ENCODE results near the gene SLC9A8. TPM values are rescaled to one million over a fixed set of nuclear protein-coding genes. Genes with fewer than 3 reads are reported as not detected.

The SLC9A8 gene
- total and polyA plus RNA-seq, 9 of the 15 experiments (the other 6 are each of a cell fraction or from before 2014, with no cell fraction given), result 0.56 to 9.7 (median 5.0) TPM

DNA sequence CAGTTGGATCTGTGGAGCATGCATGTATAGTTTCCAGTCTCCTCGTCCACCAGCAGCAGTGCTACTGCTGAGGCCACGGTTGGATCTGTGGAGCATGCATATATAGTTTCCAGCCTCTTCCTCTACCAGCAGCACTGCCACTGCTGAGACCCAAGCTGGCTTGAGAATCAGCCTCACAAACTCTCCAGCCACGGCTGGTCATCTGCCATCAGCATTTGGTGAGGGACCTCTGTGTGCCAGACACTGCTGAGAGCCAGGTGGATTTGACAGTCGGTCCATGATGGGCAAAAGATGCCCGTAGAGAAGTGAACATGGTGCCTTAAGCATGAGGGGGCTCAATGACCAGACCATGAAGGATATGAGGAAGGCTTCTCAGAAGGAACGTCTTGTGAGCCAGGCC, 46.4 kb downstream of the SLC9A8 start:
- WGBS (ENCODE audit: insufficient coverage, low coverage, missing lambda C conversion rate), result 80% methylated on average over 4 of the region's 6 CpGs
- H2AFZ ChIP-seq (ENCODE audit: low read depth, low read length), result no peak overlapping the region
- DNase-seq (ENCODE audit: extremely low read depth in 1 of 4, low spot score in 3 of 4), result no peak
- BruUV-seq (replicated peaks), result no TSS peak
- H3K79me2 ChIP-seq (ENCODE audit: control insufficient read depth, insufficient read depth, low read length), result no peaks in the 10 kb centered on the region
- H4K20me1 ChIP-seq (replicated peaks; ENCODE audit: control insufficient read depth, insufficient read depth, low read length), result no peaks in the 10 kb centered on the region
- in situ Hi-C loops (cut with MboI) (no loop called here), intact Hi-C loops (cut with micrococcal nuclease) (no loop called here)
- ChIA-PET CTCF (ENCODE audit: low intra/inter-chr PET ratio) (interaction anchor here (0.6 kb wide), 1 partner anchor 1512 kb away, joined by 4 read pairs; no protein-coding TSS in a partner anchor), POLR2A (interaction anchor here (0.7 to 0.8 kb wide), 2 partner anchors 13 to 136 kb away, joined by 3 read pairs; no protein-coding TSS in a partner anchor)
- peaks cover 0 to 3% of the 10 kb centered on the region in 2 experiments; a peak in 1 of 5 replicates for H3K4me1 ChIP-seq (replicated peaks in 1 of 2; ENCODE audit: control insufficient read depth in 2 of 2, insufficient read depth in 2 of 2, low read length in 2 of 2)
- no peak overlapping the region for H3K27ac ChIP-seq (ENCODE audit: extremely low read depth, low read depth, low read length)
- TF ChIP-seq, protein P1, sequence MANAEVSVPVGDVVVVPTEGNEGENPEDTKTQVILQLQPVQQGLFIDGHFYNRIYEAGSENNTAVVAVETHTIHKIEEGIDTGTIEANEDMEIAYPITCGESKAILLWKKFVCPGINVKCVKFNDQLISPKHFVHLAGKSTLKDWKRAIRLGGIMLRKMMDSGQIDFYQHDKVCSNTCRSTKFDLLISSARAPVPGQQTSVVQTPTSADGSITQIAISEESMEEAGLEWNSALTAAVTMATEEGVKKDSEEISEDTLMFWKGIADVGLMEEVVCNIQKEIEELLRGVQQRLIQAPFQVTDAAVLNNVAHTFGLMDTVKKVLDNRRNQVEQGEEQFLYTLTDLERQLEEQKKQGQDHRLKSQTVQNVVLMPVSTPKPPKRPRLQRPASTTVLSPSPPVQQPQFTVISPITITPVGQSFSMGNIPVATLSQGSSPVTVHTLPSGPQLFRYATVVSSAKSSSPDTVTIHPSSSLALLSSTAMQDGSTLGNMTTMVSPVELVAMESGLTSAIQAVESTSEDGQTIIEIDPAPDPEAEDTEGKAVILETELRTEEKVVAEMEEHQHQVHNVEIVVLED (CRISPR knock-in tag; IDR thresholded peaks at IDR 0.05), result no peak
- TF ChIP-seq PHF8 (IDR thresholded peaks at IDR 0.05; ENCODE audit: borderline replicate concordance, low read length) (no peak), TAF1 (IDR thresholded peaks at IDR 0.05; ENCODE audit: control insufficient read depth, extremely low read depth, insufficient read depth, low read length, severe bottlenecking) (no peak), SP1 (CRISPR knock-in tag; IDR thresholded peaks at IDR 0.05) (no peak), SIN3B (IDR thresholded peaks at IDR 0.05; ENCODE audit: low read depth) (no peak), DPF2 (IDR thresholded peaks at IDR 0.05) (no peak), TCF7L2 (IDR thresholded peaks at IDR 0.05; ENCODE audit: low read depth, low read length) (no peak), BRD9 (IDR thresholded peaks at IDR 0.05; ENCODE audit: low read depth, partially characterized antibody) (no peak), BCOR (IDR thresholded peaks at IDR 0.05) (no peak), HOXB6 (CRISPR knock-in tag; IDR thresholded peaks at IDR 0.05; ENCODE audit: borderline replicate concordance) (no peak), HMGN3 (IDR thresholded peaks at IDR 0.05; ENCODE audit: borderline replicate concordance, extremely low read depth, insufficient read length, low read depth, low read length) (no peak), CLOCK (CRISPR knock-in tag; IDR thresholded peaks at IDR 0.05; ENCODE audit: borderline replicate concordance) (no peak), ZBTB12 (CRISPR knock-in tag; IDR thresholded peaks at IDR 0.05) (no peak), RBM22 (IDR thresholded peaks at IDR 0.05; ENCODE audit: low read depth, low read length, poor library complexity, severe bottlenecking) (no peak), NCOA2 (IDR thresholded peaks at IDR 0.05; ENCODE audit: partially characterized antibody in 2 of 2) (no peak), SRSF9 (IDR thresholded peaks at IDR 0.05; ENCODE audit: borderline replicate concordance, low read depth, low read length) (no peak), SMARCB1 (IDR thresholded peaks at IDR 0.05; ENCODE audit: insufficient read length, low read depth) (no peak)
- no peaks in the 10 kb centered on the region for H3K9me3 ChIP-seq (replicated peaks; ENCODE audit: control insufficient read depth, insufficient read depth, low read depth, low read length)
- H3K36me3 ChIP-seq (ENCODE audit: control insufficient read depth, insufficient read depth, low read length), result peaks cover 34% of the 10 kb centered on the region; the same call in 2 of the 3 replicates
- no peaks in the 10 kb centered on the region for H3K9me1 ChIP-seq (ENCODE audit: control insufficient read depth, insufficient read depth, low read length)
- H3K4me2 ChIP-seq (ENCODE audit: insufficient read depth, low read length), result no peak overlapping the region
- no peak overlapping the region for H3K4me3 ChIP-seq
- no peaks in the 10 kb centered on the region for H3K27me3 ChIP-seq (ENCODE audit: control insufficient read depth in 2 of 2, insufficient read depth in 2 of 2, low read length in 2 of 2)
- ATAC-seq, result no peak
- no peak overlapping the region for H3K9ac ChIP-seq (ENCODE audit: insufficient read depth in 1 of 2, low read depth in 2 of 2, low read length in 2 of 2)
- no peak for FAIRE-seq

All from K562 (cell line).